ENCODE data around the gene CHRNE. TPM values are rescaled to one million over a fixed set of nuclear protein-coding genes. Genes with fewer than 3 reads are reported as not detected.

The CHRNE gene
- polyA plus RNA-seq, 1 donor from 2014 or later = 0.25 TPM

- TF ChIP-seq POLR2AphosphoS5 (IDR thresholded peaks at IDR 0.05) (no peak), EZH2 (IDR thresholded peaks at IDR 0.05; ENCODE audit: borderline replicate concordance, insufficient read depth, low read length, poor library complexity, severe bottlenecking) (no peak), CTCF (IDR thresholded peaks at IDR 0.05; ENCODE audit: poor library complexity, severe bottlenecking) (no peak), REST (IDR thresholded peaks at IDR 0.05; ENCODE audit: borderline replicate concordance) (no peak), RAD21 (conservative IDR thresholded peaks at IDR 0.05) (no peak), TAF1 (IDR thresholded peaks at IDR 0.05; ENCODE audit: low read depth) (no peak)
- Histone ChIP-seq H2AFZ (ENCODE audit: low read depth, low read length) (no peak overlapping the region), H3K27ac (ENCODE audit: low read length) (no peak overlapping the region), H3K4me3 (ENCODE audit: low read length) (no peak overlapping the region), H4K20me1 (ENCODE audit: insufficient read depth) (no peaks in the 10 kb centered on the region), H3K4me2 (ENCODE audit: low read length) (no peak overlapping the region), H3K9ac (ENCODE audit: low read length) (no peak overlapping the region), H3K79me2 (replicated peaks; ENCODE audit: insufficient read depth, low read length) (peaks cover 16% of the 10 kb centered on the region), H3K27me3 (ENCODE audit: insufficient read depth, low read depth, low read length) (peaks cover 3% of the 10 kb centered on the region), H3K9me3 (ENCODE audit: low read length) (no peaks in the 10 kb centered on the region), H3F3A (ENCODE audit: insufficient read depth, low read length, poor library complexity, severe bottlenecking) (no peaks in the 10 kb centered on the region), H3K36me3 (ENCODE audit: insufficient read depth, low read length) (no peaks in the 10 kb centered on the region), H3K9me2 (ENCODE audit: insufficient read depth, low read length) (no peaks in the 10 kb centered on the region)
Measured at GRCh38 chr17:4945176-4945943, 42.5 kb upstream of the CHRNE start.

- no peak overlapping the region for H3K4me2 ChIP-seq (ENCODE audit: low read length)
- H3K9me2 ChIP-seq (ENCODE audit: insufficient read depth, low read length) = no peaks in the 10 kb centered on the region
- H2AFZ ChIP-seq (ENCODE audit: low read depth, low read length) = no peak overlapping the region
- H3K27ac ChIP-seq (ENCODE audit: low read length) = no peak overlapping the region
- TF ChIP-seq RAD21 (conservative IDR thresholded peaks at IDR 0.05) = no peak
- TF ChIP-seq TAF1 (IDR thresholded peaks at IDR 0.05; ENCODE audit: low read depth) = no peak
- TF ChIP-seq EP300 (conservative IDR thresholded peaks at IDR 0.05; ENCODE audit: poor library complexity, severe bottlenecking) = no peak
- TF ChIP-seq CTCF (IDR thresholded peaks at IDR 0.05; ENCODE audit: poor library complexity, severe bottlenecking) = no peak
- no peak for TF ChIP-seq SMC3 (conservative IDR thresholded peaks at IDR 0.05; ENCODE audit: poor library complexity)
- TF ChIP-seq POLR2AphosphoS5 (IDR thresholded peaks at IDR 0.05) = no peak
- no peak for TF ChIP-seq EZH2 (IDR thresholded peaks at IDR 0.05; ENCODE audit: borderline replicate concordance, insufficient read depth, low read length, poor library complexity, severe bottlenecking)
- TF ChIP-seq MXI1 (conservative IDR thresholded peaks at IDR 0.05; ENCODE audit: poor library complexity, severe bottlenecking) = no peak
- no peaks in the 10 kb centered on the region for H3F3A ChIP-seq (ENCODE audit: insufficient read depth, low read length, poor library complexity, severe bottlenecking)
- no peak overlapping the region for H3K9ac ChIP-seq (ENCODE audit: low read length)
- peaks cover 2% of the 10 kb centered on the region for H3K27me3 ChIP-seq (ENCODE audit: insufficient read depth, low read depth, low read length)
- H3K9me3 ChIP-seq (ENCODE audit: low read length) = no peaks in the 10 kb centered on the region
- H4K20me1 ChIP-seq (ENCODE audit: insufficient read depth) = no peaks in the 10 kb centered on the region
- peaks cover 16% of the 10 kb centered on the region for H3K79me2 ChIP-seq (replicated peaks; ENCODE audit: insufficient read depth, low read length)
- H3K36me3 ChIP-seq (ENCODE audit: insufficient read depth, low read length) = no peaks in the 10 kb centered on the region
- H3K4me3 ChIP-seq (ENCODE audit: low read length) = no peak overlapping the region
Measured at GRCh38 chr17:4944554-4945175, 41.8 kb upstream of the CHRNE start.

Measured in neural cell (in vitro differentiated cells).